HG03280 (cell line): ENCODE measurements around the gene CCNYL1.

ENCODE experiments used
- ATAC-seq: cut with Tn5 transposase; IDR thresholded peaks from one replicate; pipeline ENCODE4 v1.9.1; 2021; ENCODE audit warnings: mild to moderate bottlenecking, moderate library complexity; ENCODE audit not compliant: unreplicated experiment

The CCNYL1 gene

DNA sequence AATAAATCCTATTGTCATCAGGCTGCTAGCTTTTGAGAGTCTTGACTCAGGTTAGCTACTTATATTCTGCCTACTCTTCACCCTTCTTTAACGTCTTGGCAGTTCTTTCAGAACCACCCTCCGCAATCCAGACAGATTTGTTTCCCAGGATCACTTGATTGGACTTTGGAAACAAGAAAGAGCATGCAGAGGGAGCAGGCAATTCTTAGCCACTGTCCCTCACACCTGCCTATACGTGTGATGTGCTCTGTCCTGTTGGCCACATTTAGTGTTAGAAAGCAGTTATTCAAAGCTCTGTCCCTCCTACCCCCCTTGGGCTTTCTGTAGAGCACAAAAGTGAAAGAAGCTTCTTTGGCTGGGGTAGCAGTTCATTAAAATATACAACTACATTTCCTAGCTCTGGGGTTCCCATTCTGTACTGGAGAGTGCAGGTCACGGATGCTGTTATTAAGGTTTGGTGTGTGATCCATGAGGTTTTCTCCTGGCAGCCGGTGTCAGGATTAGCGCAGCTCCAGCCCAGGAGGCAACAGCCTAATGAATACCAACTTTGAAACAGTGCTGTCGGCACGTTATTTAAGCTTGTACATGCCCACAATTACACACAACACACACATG is 52.0 kb downstream of the CCNYL1 start:
- no peak for ATAC-seq

DNA sequence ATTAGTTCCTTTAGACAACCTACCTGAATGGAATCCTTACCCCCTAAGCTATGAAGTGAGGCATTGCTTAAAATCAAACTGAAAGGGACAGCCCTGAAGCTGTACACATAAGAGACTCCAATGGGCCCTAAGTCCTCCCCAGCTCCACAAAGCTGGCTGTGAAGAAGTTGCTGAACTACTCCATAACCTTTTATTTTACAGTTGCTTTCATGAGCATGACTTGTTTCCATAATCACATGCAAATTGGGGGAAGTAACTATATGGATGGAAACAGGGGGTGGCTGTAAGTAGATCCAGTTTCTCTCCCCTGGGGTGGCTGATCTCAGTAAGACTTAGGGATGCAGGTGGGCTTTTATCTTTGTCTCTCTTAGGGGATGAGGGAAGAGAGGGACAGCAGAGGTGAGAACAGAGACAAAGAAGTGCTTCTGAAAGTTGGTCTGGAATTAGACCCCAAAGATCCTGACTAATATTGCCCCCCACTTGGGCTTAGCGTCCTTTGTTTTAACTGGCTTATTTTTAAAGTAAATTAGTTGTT is 52.7 kb downstream of the CCNYL1 start:
- no peak for ATAC-seq

DNA sequence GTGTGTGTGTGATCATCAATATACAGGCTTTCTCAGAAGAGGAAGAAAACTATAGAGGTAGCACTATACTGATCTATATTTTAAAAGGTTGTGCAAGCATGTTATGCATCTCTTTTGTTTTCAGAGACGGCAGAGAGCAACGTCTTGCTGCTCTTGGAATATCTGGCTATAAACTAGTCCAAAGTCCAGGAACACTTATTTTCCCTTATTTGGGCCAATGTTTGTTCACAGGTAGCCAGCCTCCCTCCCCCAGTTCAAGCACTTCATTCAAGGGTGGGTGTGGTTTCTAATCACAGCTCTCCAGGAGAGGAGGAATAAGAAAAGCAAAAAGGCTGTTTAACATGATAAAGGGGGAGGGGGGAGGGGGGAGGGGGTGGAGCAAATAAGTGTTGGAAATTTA is 54.1 kb downstream of the CCNYL1 start:
- ATAC-seq = no peak

DNA sequence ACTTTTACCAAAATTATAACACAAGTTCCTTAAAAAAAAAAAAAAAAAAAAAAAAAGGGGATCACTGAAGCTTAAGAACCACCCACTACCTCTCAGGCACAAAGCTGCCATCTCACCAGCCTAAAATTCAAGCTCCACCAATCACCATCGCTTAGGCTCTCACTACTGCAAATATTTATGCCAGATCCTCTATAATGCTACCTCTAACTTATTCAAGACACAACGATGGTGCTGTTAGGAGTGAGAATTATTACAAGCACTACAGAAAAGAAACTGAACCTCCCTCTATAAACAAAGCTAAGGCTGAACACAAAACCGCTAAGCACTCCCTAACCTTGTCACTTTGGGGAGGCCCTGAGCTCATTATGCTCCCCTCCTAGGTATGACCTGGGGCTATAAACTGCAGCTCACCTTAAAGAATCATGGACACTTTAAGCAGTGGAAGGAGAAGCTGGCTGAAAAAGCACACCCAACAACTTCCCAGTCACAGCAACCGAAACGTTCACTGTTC is 54.7 kb downstream of the CCNYL1 start:
- ATAC-seq = no peak

GRCh38 chr2:207766697-207767460 is 55.4 kb downstream of the CCNYL1 start:
- ATAC-seq = no peak

DNA sequence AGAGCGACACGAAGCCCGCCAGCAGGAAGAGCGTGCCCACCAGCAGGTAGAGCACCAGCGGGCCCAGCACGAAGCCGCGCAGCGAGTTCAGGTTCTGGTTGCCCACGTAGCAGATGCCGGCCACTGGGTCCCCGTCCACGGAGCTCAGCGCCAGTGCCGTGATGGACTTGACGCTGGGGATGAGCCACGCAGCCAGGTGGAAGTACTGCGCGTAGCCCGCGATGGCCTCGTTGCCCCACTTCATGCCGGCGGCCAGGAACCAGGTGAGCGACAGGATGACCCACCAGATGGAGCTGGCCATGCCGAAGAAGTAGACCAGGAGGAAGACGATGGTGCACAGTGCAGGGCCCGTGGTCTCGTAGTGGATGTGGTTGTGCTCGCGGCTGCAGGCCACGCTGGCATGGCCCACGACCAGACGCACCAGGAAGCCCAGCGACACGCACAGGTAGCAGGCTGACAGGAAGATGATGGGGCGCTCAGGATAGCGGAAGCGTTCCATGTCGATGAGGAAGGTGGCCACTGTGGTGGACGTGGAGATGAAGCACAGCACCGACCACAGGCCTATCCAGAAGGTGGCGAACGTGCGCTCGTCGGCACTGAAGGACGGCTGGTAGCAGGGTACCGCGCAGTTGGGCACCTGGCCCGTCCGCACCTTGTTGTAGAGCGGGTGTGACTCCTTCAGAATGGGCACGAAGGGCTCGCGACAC is 56.2 kb downstream of the CCNYL1 start:
- no peak for ATAC-seq

DNA sequence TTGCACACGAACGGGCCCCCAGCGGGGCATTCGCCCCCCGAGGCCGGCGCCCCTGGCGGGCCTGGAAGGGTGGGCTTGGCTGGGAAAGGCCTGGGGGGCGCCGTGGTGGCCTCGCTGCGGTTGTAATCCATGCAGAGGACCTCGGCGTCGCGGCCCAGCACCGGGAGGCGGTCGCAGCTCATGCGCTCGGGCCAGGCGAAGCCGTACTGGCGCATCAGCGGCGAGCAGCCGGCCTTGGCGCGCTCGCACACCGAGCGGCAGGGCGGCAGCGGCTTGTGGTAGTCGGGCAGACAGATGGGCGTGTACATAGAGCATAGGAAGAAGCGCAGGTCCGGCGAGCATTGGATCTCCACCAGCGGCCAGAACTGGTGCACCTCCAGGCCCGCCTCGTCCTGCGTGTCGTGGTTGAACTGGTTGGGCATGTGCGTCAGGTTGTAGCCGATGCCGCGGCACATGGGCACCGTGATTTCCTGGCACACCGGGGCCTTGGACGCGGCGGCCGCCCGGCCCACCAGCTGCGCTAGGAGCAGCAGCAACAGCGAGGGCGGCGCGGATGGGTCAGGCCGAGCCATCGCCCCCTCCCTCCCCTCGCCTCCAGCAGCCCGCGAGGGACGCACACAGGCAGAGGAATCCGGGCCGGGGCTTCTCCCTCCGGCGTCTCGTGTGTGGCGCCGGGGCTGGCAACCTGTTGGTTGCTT is 56.9 kb downstream of the CCNYL1 start:
- no peak for ATAC-seq

- ATAC-seq = peak; percentile 17
These were observed 57.6 kb downstream of the CCNYL1 start for GRCh38 chr2:207768866-207769596.

DNA sequence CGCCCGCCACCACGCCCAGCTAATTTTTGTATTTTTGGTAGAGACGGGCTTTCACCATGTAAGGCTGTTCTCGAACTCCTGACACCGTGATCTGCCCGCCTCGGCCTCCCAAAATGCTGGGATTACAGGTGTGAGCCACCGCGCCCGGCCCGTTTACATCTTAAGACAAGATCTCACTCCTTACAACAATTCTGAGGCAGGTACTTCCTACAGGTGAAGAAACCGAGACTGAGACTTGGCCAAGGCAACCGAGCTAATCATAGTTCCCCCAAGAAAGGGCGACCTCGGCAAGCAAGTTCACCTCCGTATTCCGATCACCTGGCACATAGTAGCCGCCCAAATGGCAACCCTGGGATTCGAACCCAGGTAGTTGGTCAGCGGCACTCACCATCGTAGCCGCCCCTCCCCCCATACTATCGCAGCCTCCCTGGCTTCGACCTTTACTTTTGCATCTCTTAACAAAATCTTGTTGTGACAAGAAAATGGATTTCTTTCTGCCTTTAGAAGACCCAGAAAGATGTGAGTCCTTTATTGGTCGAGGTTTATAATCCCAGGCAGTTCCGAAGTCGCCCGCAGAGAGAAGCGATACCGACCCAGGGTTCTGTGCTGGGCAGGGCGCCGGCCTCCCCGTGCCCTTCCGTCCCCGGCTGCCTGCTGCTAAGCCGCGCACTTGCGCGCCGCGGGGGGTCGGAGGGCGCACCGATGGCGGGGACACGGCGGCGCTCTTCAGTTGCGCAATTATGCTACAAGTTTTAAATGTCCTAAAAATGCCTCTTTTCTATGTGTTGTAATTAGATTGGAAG is 59.4 kb downstream of the CCNYL1 start:
- ATAC-seq = no peak

DNA sequence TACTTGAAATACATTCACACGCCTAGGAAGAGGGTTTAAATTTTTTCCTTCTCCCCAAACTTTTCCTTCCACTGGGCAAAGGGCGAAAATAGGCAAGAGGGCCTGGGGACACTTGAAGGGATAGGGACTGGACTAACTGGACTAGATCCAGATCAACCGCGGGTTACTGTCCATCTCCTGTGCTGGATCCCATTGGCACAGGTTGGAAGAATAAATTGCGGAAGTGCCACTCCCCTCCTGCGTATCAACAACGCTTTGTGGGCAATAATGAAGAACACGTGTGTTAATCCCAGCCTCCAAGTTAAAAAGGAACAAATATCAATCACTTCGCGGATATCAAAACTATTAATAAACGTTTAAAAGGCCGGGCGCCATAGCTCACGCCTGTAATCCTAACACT is 60.0 kb downstream of the CCNYL1 start:
- no peak for ATAC-seq

GRCh38 chr2:207772081-207772843 is 60.8 kb downstream of the CCNYL1 start:
- no peak for ATAC-seq

GRCh38 chr2:207772844-207773205 is 61.4 kb downstream of the CCNYL1 start:
- ATAC-seq = no peak

GRCh38 chr2:207775473-207775872 is 64.0 kb downstream of the CCNYL1 start:
- ATAC-seq = no peak

GRCh38 chr2:207777124-207777523 is 65.7 kb downstream of the CCNYL1 start:
- ATAC-seq = no peak

- no peak for ATAC-seq
These were observed 67.0 kb downstream of the CCNYL1 start for GRCh38 chr2:207778298-207778882.

- ATAC-seq = no peak
These were observed 68.1 kb downstream of the CCNYL1 start for GRCh38 chr2:207779523-207779922.

DNA sequence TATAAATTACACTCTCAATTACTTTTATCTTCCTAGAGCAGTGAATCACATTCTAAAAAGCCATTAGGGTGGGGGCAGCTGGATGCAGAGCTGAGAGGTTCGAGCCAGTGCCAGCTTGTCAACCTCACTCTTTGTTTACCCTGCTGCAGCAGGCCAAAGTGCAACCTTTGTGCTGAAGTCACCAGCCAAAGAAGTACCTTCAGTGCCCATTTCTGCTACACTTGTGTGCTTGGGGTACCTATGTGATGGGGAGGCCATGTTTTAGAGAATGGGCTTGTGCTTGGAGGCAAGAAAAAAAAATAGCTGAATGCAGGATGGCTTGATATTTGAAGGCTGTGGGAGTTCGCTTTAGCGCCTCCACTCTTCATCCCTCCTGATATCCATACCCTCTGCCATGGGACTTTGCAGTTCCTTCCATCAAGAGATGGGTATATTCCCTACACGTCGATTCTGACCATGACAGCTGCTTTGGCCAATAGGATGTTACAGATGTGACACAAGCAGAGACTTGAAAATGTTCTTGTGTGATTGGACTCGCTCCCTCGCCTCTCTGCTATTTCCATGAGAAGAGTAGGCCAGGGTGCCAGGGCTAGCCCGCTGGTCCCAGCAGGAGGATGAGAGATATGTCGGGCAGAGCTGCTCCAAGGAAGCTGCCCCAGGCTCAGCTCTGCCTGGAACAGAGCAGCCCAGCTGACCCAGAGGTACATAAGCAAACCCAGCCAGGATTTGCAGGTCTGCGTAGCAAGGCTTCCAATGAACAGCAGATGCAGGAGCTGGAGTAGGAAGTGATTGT is 71.0 kb downstream of the CCNYL1 start:
- ATAC-seq = no peak

GRCh38 chr2:207783514-207783913 is 72.1 kb downstream of the CCNYL1 start:
- ATAC-seq = no peak
